Smooth muscle cell (in vitro differentiated cells): Measurements from ENCODE around the gene EFNA2. TPM values are rescaled to one million over a fixed set of nuclear protein-coding genes. Genes with fewer than 3 reads are reported as not detected.
"Not testable (repeated sequence)": the region's sequence is repeated elsewhere in the genome, so short reads cannot be mapped to it uniquely, and the experiment has no call there.

Experiments
- DNase-seq: peaks from one replicate; lab custom pipeline; 2025; ENCODE audit not compliant: unreplicated experiment; lab: John Stamatoyannopoulos, UW
- H2AFZ ChIP-seq: fragments of 200-600 bp; sonication (generic); 2 replicates; pipeline ENCODE4 v1.6.0; 2016; ENCODE audit warnings: antibody characterized with exemption, low read depth, mild to moderate bottlenecking
- H3F3A ChIP-seq: fragments of 200-600 bp; sonication (generic); 2 replicates; pipeline ENCODE4 v1.6.0; 2017; ENCODE audit warnings: antibody characterized with exemption, low read depth
- H3K27ac ChIP-seq: fragments of 200-600 bp; sonication (generic); 2 replicates; pipeline ENCODE4 v1.5.1; 2016; ENCODE audit warnings: low read depth, mild to moderate bottlenecking
- H3K27me3 ChIP-seq: fragments of 200-600 bp; sonication (generic); 2 replicates; pipeline ENCODE4 v1.6.1; 2016; ENCODE audit warnings: low read depth, mild to moderate bottlenecking
- H3K36me3 ChIP-seq: fragments of 200-600 bp; sonication (generic); 2 replicates; pipeline ENCODE4 v1.5.1; 2016; ENCODE audit warnings: low read depth
- H3K4me1 ChIP-seq: fragments of 200-600 bp; sonication (generic); 2 replicates; pipeline ENCODE4 v1.5.1; 2016; ENCODE audit warnings: low read depth
- H3K4me2 ChIP-seq: fragments of 200-600 bp; sonication (generic); 2 replicates; pipeline ENCODE4 v1.6.0; 2016; ENCODE audit warnings: mild to moderate bottlenecking
- H3K4me3 ChIP-seq: fragments of 200-600 bp; sonication (generic); 2 replicates; pipeline ENCODE4 v1.5.1; 2016; ENCODE audit warnings: mild to moderate bottlenecking
- H3K79me2 ChIP-seq: fragments of 200-600 bp; sonication (generic); 2 replicates; pipeline ENCODE4 v1.6.0; 2016; ENCODE audit warnings: low read depth, mild to moderate bottlenecking
- H3K9ac ChIP-seq: fragments of 200-600 bp; sonication (generic); 2 replicates; pipeline ENCODE4 v1.6.0; 2016; ENCODE audit warnings: low read depth
- H3K9me3 ChIP-seq: fragments of 200-600 bp; sonication (generic); replicated peaks from 2 replicates; pipeline ENCODE4 v1.5.1; 2016; ENCODE audit warnings: low read depth
- H4K20me1 ChIP-seq: fragments of 200-600 bp; sonication (generic); 2 replicates; pipeline ENCODE4 v1.6.0; 2016; ENCODE audit warnings: low read depth
- WGBS: methylation state at CpG from one replicate; pipeline ENCODE4 v1.1.7; 2016; ENCODE audit warnings: low lambda C conversion rate; 5-methylcytosine and 5-hydroxymethylcytosine counted together
- polyA plus RNA-seq: library from polyadenylated mRNA; unstranded; fragments of >200 nt; fragmentation: Nextera tagmentation; extraction: Ambion mirVana; gene quantifications from 2 replicates; pipeline ENCODE4 v1.2.1, GENCODE V29; 2016
- total RNA-seq: library from RNA; depleted of rRNA; stranded (reverse); fragments of >200 nt; gene quantifications from 2 replicates; pipeline ENCODE4 v1.2.3, GENCODE V29; 2014
- TF ChIP-seq, protein P1 (sequence below): fragments of 200-600 bp; sonication (generic); IDR thresholded peaks from 2 replicates; pipeline ENCODE4 v1.5.1; 2017; ENCODE audit warnings: borderline replicate concordance, mild to moderate bottlenecking, antibody characterized with exemption; ENCODE audit not compliant: insufficient read depth, poor library complexity, severe bottlenecking

EFNA2 gene
- total and polyA plus RNA-seq, 2 experiments from 2014 or later = 0.89 to 6.2 TPM

DNA sequence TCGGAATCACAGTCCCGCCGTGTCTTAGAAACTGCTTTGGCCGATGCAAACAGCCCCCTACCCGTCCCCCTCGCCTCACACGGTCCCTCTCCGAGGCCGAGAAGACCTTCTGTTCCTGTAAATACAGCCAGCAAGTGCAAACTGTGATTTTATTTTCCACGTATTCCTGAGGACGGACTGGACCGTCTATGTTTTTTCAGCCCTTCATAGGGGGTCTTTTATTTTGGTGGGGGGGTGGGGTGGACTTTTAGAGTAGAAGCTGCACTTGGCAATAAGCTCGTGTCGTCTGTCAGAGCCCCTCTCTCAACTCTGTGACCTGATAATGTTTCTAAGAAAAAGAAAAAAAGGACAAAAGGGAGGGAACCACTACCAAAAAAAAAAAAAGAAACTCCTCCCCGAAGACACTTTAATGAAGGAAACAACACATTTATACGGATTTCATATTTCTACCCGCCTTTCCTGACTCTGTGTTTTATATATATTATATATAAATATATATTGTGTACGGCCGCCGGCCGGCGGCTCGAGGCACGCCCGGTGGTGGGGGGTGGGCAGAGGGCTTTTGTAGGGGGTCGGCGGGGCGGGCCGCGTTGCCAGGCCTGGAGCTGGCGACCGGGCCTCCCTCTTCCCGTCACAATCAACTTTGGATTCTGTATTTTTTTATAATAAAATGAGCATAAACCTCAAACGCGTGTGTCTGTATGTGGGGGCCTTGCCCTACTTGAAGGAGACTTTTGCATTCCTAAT, 15.2 kb downstream of the EFNA2 start:
- WGBS = 92% methylated on average over 35 of the region's 35 CpGs
- H4K20me1 ChIP-seq = peaks cover 4% of the 10 kb centered on the region

DNA sequence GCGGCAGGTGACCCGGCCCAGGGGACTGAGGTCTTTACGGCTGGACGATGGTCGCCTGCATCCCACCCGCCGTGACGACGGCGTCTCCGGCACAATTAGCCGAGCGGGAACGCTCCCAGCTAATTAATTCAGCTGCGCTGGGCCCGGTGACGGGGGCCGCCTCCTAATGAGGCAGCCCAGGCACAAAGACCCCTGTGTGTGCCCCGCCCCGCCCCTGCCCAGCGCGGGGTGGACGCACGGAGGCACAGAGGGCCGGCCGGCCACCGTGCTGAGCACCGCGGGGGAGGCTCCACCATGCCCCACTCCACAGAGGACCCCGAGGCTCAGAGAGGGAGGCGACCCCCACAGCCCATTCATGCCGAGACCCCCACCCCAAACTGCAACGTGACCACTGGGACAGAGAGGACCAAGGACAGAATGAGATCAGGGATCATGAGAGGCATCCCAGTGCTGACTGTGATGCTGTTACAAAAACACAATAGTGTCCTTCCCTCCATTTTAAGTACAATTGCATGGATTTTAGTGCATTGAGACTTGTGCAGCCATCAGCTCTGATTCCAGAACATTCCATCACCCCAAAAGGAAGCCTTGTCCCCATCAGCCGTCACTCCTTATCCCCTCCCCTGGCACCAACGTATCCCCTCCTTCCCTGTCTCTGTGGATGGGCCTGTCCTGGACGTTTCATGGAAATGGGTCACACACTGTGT, 17.0 kb downstream of the EFNA2 start:
- Histone ChIP-seq H3K27me3 (no peaks in the 10 kb centered on the region), H3K9me3 (no peaks in the 10 kb centered on the region), H3F3A (no peaks in the 10 kb centered on the region), H3K4me1 (no peaks in the 10 kb centered on the region), H3K79me2 (no peaks in the 10 kb centered on the region), H3K36me3 (no peaks in the 10 kb centered on the region), H3K4me2 (no peak overlapping the region), H4K20me1 (no peaks in the 10 kb centered on the region), H3K4me3 (no peak overlapping the region), H3K9ac (no peak overlapping the region), H2AFZ (no peak overlapping the region), H3K27ac (no peak overlapping the region)
- WGBS = 92% methylated on average over 36 of the region's 36 CpGs
- no peak for DNase-seq
- TF ChIP-seq, protein P1, sequence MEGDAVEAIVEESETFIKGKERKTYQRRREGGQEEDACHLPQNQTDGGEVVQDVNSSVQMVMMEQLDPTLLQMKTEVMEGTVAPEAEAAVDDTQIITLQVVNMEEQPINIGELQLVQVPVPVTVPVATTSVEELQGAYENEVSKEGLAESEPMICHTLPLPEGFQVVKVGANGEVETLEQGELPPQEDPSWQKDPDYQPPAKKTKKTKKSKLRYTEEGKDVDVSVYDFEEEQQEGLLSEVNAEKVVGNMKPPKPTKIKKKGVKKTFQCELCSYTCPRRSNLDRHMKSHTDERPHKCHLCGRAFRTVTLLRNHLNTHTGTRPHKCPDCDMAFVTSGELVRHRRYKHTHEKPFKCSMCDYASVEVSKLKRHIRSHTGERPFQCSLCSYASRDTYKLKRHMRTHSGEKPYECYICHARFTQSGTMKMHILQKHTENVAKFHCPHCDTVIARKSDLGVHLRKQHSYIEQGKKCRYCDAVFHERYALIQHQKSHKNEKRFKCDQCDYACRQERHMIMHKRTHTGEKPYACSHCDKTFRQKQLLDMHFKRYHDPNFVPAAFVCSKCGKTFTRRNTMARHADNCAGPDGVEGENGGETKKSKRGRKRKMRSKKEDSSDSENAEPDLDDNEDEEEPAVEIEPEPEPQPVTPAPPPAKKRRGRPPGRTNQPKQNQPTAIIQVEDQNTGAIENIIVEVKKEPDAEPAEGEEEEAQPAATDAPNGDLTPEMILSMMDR = no peak

More for the DNA sequence above, 15.2 kb downstream of the EFNA2 start:
- no peaks in the 10 kb centered on the region for H3K36me3 ChIP-seq
- no peak for DNase-seq
- TF ChIP-seq, protein P1 = no peak
- H3F3A ChIP-seq = no peaks in the 10 kb centered on the region
- no peak overlapping the region for H3K27ac ChIP-seq
- no peaks in the 10 kb centered on the region for H3K27me3 ChIP-seq
- H3K4me3 ChIP-seq = no peak overlapping the region
- H3K4me2 ChIP-seq = no peak overlapping the region
- H3K4me1 ChIP-seq = no peaks in the 10 kb centered on the region
- H2AFZ ChIP-seq = no peak overlapping the region
- H3K9ac ChIP-seq = no peak overlapping the region
- no peaks in the 10 kb centered on the region for H3K79me2 ChIP-seq
- no peaks in the 10 kb centered on the region for H3K9me3 ChIP-seq

DNA sequence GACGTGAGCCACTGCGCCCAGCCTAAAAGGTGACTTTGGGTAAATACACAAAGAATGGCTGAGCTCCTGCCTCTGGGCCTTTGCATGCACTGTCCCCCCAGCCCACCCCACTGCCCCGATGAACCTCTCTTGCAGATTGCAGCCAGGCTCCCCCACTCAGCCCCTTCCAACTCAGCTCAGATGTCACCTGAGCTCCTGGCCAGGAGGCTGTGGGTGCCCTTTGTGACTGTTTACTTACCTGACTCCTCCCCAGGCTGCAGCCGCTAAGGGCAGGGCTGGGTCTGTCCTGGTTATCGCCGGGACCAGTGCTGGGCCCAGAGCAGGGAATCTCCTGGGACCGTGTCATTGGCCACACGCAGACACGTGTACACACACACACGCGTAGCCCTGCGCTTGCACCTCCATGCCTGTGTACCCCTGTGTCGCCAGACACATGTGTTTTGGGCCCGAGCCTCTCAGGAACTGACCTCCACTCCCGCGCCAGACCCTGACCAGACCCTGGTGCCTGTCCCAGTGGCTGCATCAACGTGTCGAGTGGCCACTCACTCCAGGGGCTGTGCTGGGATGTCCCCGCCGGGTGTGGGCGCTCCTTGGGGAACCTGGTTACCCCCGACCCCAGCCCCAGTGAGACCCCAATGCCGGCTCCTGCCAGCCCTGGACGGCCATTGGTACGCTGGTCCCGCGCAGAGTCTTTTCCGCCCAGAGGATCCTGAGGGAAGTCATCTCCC, 18.7 kb downstream of the EFNA2 start:
- Histone ChIP-seq H3K27me3 (no peaks in the 10 kb centered on the region), H4K20me1 (no peaks in the 10 kb centered on the region), H3K27ac (no peak overlapping the region), H2AFZ (no peak overlapping the region), H3K4me3 (no peak overlapping the region), H3K4me1 (no peaks in the 10 kb centered on the region), H3K9ac (no peak overlapping the region), H3K36me3 (no peaks in the 10 kb centered on the region), H3K79me2 (no peaks in the 10 kb centered on the region), H3K9me3 (no peaks in the 10 kb centered on the region), H3K4me2 (no peak overlapping the region), H3F3A (no peaks in the 10 kb centered on the region)
- TF ChIP-seq, protein P1 = no peak
- no peak for DNase-seq
- 95% methylated on average over 23 of the region's 28 CpGs for WGBS

DNA sequence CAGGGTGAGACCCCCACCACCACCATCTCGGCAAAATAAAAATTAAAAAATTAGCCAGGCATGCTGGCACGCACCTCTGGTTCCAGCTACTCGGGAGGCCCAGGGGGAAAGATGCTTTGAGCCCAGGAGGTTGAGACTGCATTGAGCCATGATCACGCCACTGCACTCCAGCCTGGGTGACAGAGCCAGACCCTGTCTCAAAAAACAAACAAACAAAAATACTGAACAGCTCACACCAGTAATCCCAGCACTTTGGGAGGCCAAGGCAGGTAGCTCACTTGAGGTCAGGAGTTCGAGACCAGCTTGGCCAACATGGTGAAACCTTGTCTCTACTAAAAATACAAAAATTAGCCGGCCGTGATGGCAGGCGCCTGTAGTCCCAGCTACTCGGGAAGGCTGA, 19.7 kb downstream of the EFNA2 start:
- not testable (repeated sequence) for H3K9me3 ChIP-seq

More for the DNA sequence above, 19.7 kb downstream of the EFNA2 start:
- H3K4me2 ChIP-seq, H3K4me1 ChIP-seq, H3K9ac ChIP-seq, H3F3A ChIP-seq, H3K79me2 ChIP-seq, DNase-seq, H4K20me1 ChIP-seq, H3K27ac ChIP-seq, H3K36me3 ChIP-seq, H2AFZ ChIP-seq, H3K27me3 ChIP-seq, H3K4me3 ChIP-seq: not testable (repeated sequence)
- WGBS = 93% methylated on average over 9 of the region's 9 CpGs
